ENCODE results near the gene MBTD1. TPM values are rescaled to one million over a fixed set of nuclear protein-coding genes. Genes with fewer than 3 reads are reported as not detected.
A peak's percentile ranks its signal among the peaks of the same experiment; 100 is the strongest.

Gene MBTD1
- total and polyA plus RNA-seq, 9 of the 15 experiments (the other 6 are each of a cell fraction or from before 2014, with no cell fraction given) = 2.1 to 26.3 (median 13.3) TPM

GRCh38 chr17:51258756-51259563 is 889 bp downstream of the MBTD1 start:
- ATAC-seq (peak; percentile 28), DNase-seq (ENCODE audit: extremely low read depth in 1 of 4, low spot score in 3 of 4) (peak; percentile 40 to 72 (median 46)), FAIRE-seq (peak; percentile 44)
- intact Hi-C loops (cut with micrococcal nuclease) (no loop called here), in situ Hi-C loops (cut with MboI) (no loop called here)
- WGBS (ENCODE audit: insufficient coverage, low coverage, missing lambda C conversion rate) = 3% methylated on average over 17 of the region's 18 CpGs
- H3K36me3 ChIP-seq (ENCODE audit: control insufficient read depth, insufficient read depth, low read length) = peaks cover 66% of the 10 kb centered on the region
- H3K4me1 ChIP-seq (replicated peaks in 1 of 2; ENCODE audit: control insufficient read depth in 2 of 2, insufficient read depth in 2 of 2, low read length in 2 of 2) = peaks cover 16 to 24% of the 10 kb centered on the region in 2 experiments; a peak in 4 of 5 replicates
- no peaks in the 10 kb centered on the region for H3K9me1 ChIP-seq (ENCODE audit: control insufficient read depth, insufficient read depth, low read length)
- H3K4me3 ChIP-seq = peak overlapping the region; percentile 86
- H3K9ac ChIP-seq (ENCODE audit: insufficient read depth in 1 of 2, low read depth in 2 of 2, low read length in 2 of 2) = peak overlapping the region; percentile 96 to 98
- no peaks in the 10 kb centered on the region for H3K27me3 ChIP-seq (ENCODE audit: control insufficient read depth in 2 of 2, insufficient read depth in 2 of 2, low read length in 2 of 2)
- peaks cover 11% of the 10 kb centered on the region for H4K20me1 ChIP-seq (replicated peaks; ENCODE audit: control insufficient read depth, insufficient read depth, low read length)
- ChIA-PET POLR2A (interaction anchor here (0.6 to 0.7 kb wide), 2 partner anchors 62 to 180 kb away, joined by 3 to 5 read pairs; no protein-coding TSS in a partner anchor), CTCF (ENCODE audit: low intra/inter-chr PET ratio) (no interaction called here)
- H3K27ac ChIP-seq (ENCODE audit: extremely low read depth, low read depth, low read length) = peak overlapping the region; percentile 98
- BruUV-seq (replicated peaks) = no TSS peak
- peak overlapping the region; percentile 98 for H3K4me2 ChIP-seq (ENCODE audit: insufficient read depth, low read length)
- peaks cover 99% of the 10 kb centered on the region for H3K79me2 ChIP-seq (ENCODE audit: control insufficient read depth, insufficient read depth, low read length)
- no peaks in the 10 kb centered on the region for H3K9me3 ChIP-seq (replicated peaks; ENCODE audit: control insufficient read depth, insufficient read depth, low read depth, low read length)
- no peak overlapping the region for H2AFZ ChIP-seq (ENCODE audit: low read depth, low read length)
- no peak for TF ChIP-seq BRD4 (IDR thresholded peaks at IDR 0.05)
- no peak for TF ChIP-seq SAFB (IDR thresholded peaks at IDR 0.05; ENCODE audit: borderline replicate concordance, low read depth, low read length)
- TF ChIP-seq, protein P1, sequence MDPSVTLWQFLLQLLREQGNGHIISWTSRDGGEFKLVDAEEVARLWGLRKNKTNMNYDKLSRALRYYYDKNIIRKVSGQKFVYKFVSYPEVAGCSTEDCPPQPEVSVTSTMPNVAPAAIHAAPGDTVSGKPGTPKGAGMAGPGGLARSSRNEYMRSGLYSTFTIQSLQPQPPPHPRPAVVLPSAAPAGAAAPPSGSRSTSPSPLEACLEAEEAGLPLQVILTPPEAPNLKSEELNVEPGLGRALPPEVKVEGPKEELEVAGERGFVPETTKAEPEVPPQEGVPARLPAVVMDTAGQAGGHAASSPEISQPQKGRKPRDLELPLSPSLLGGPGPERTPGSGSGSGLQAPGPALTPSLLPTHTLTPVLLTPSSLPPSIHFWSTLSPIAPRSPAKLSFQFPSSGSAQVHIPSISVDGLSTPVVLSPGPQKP (CRISPR knock-in tag; IDR thresholded peaks at IDR 0.05) = no peak
- TF ChIP-seq XRCC4 (IDR thresholded peaks at IDR 0.05; ENCODE audit: extremely low read depth, insufficient read depth, insufficient read length) = no peak
- no peak for TF ChIP-seq ZNF282 (CRISPR knock-in tag; IDR thresholded peaks at IDR 0.05)
- TF ChIP-seq THRAP3 (IDR thresholded peaks at IDR 0.05; ENCODE audit: borderline replicate concordance) = no peak
- 0 out of 2 replicates have a peak, but pooled peaks have one; percentile 31 for TF ChIP-seq HMBOX1 (IDR thresholded peaks at IDR 0.05)
- no peak for TF ChIP-seq HNRNPH1 (optimal IDR thresholded peaks at IDR 0.05; ENCODE audit: low read depth, low read length)
- no peak for TF ChIP-seq HMG20B (CRISPR knock-in tag; IDR thresholded peaks at IDR 0.05)
- no peak for TF ChIP-seq KLF16 (IDR thresholded peaks at IDR 0.05)
- no peak for TF ChIP-seq SETDB1 (IDR thresholded peaks at IDR 0.05; ENCODE audit: low read length)
- no peak for TF ChIP-seq MAFG (tag; conservative IDR thresholded peaks at IDR 0.05)
- TF ChIP-seq, protein P2, sequence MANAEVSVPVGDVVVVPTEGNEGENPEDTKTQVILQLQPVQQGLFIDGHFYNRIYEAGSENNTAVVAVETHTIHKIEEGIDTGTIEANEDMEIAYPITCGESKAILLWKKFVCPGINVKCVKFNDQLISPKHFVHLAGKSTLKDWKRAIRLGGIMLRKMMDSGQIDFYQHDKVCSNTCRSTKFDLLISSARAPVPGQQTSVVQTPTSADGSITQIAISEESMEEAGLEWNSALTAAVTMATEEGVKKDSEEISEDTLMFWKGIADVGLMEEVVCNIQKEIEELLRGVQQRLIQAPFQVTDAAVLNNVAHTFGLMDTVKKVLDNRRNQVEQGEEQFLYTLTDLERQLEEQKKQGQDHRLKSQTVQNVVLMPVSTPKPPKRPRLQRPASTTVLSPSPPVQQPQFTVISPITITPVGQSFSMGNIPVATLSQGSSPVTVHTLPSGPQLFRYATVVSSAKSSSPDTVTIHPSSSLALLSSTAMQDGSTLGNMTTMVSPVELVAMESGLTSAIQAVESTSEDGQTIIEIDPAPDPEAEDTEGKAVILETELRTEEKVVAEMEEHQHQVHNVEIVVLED (CRISPR knock-in tag; IDR thresholded peaks at IDR 0.05) = no peak
- no peak for TF ChIP-seq HBP1 (CRISPR knock-in tag; IDR thresholded peaks at IDR 0.05)
- TF ChIP-seq BRCA1 (IDR thresholded peaks at IDR 0.05) = no peak
- TF ChIP-seq BRCA1 (CRISPR knock-in tag; IDR thresholded peaks at IDR 0.05) = no peak
- no peak for TF ChIP-seq KHSRP (IDR thresholded peaks at IDR 0.05)
- no peak for TF ChIP-seq CREB1 (IDR thresholded peaks at IDR 0.05)
- 0 out of 2 replicates have a peak, but pooled peaks have one; percentile 28 for TF ChIP-seq CREB1 (CRISPR knock-in tag; IDR thresholded peaks at IDR 0.05)
